Liver (tissue), 9 donors: ENCODE measurements around the gene IGSF8. TPM values are rescaled to one million over a fixed set of nuclear protein-coding genes. Genes with fewer than 3 reads are reported as not detected.

ENCODE experiments used
- DNase-seq: peaks from one replicate; pipeline ENCODE4 v3.0.0-alpha.2; 2017; ENCODE audit warnings: low spot score
- H3K27ac ChIP-seq, 2 donors: one replicate each; pipeline ENCODE4 v1.7.0; 2013; ENCODE audit warnings: inconsistent platforms in 2 of 2, low read length in 2 of 2, control low read depth in 1 of 2, low read depth in 1 of 2, mild to moderate bottlenecking in 1 of 2
- H3K27me3 ChIP-seq, 4 donors: one replicate each; pipeline versions ENCODE4 v1.6.1 to v1.7.0; 2013; ENCODE audit warnings: low read length in 3 of 4, inconsistent platforms in 1 of 4, mild to moderate bottlenecking in 1 of 4, moderate library complexity in 1 of 4; ENCODE audit not compliant: control insufficient read depth in 4 of 4, insufficient read depth in 4 of 4
- H3K36me3 ChIP-seq, 4 donors: one replicate each; pipeline versions ENCODE4 v1.6.1 to v1.7.0; 2013; ENCODE audit warnings: low read length in 3 of 4, mild to moderate bottlenecking in 3 of 4, low read depth in 1 of 4, moderate library complexity in 1 of 4; ENCODE audit not compliant: control insufficient read depth in 4 of 4, insufficient read depth in 3 of 4
- H3K4me1 ChIP-seq, 4 donors: one replicate each; pipeline versions ENCODE4 v1.6.1 to v1.7.0; 2013; ENCODE audit warnings: low read length in 3 of 4, mild to moderate bottlenecking in 3 of 4, moderate library complexity in 1 of 4; ENCODE audit not compliant: control insufficient read depth in 4 of 4, insufficient read depth in 4 of 4
- H3K4me3 ChIP-seq, 3 donors: one replicate each; pipeline versions ENCODE4 v1.6.1 to v1.7.0; 2013; ENCODE audit warnings: low read length in 3 of 3, control low read depth in 1 of 3, low read depth in 1 of 3, mild to moderate bottlenecking in 1 of 3
- H3K9ac ChIP-seq, 2 donors: one replicate each; pipeline ENCODE4 v1.7.0; 2013; ENCODE audit warnings: low read length in 2 of 2, mild to moderate bottlenecking in 2 of 2, moderate library complexity in 2 of 2, control low read depth in 1 of 2, low read depth in 1 of 2
- H3K9me3 ChIP-seq, 4 donors: one replicate each; pipeline versions ENCODE4 v1.6.1 to v1.7.0; 2013; ENCODE audit warnings: low read length in 3 of 4; ENCODE audit not compliant: control insufficient read depth in 4 of 4
- ATF3 ChIP-seq: IDR thresholded peaks from 2 replicates; pipeline ENCODE4 v1.6.1; 2016; ENCODE audit warnings: antibody characterized with exemption
- FOXA1 ChIP-seq: IDR thresholded peaks from 2 replicates; pipeline ENCODE4 v1.6.1; 2016; ENCODE audit warnings: antibody characterized with exemption
- FOXA2 ChIP-seq: IDR thresholded peaks from 2 replicates; pipeline ENCODE4 v1.6.1; 2016; ENCODE audit warnings: antibody characterized with exemption
- HNF4A ChIP-seq, 2 donors: conservative IDR thresholded peaks; 2 replicates each; pipeline ENCODE4 v1.6.1; 2016; ENCODE audit warnings: antibody characterized with exemption in 2 of 2, mild to moderate bottlenecking in 2 of 2
- JUND ChIP-seq, 2 donors: IDR thresholded peaks; 2 replicates each; pipeline ENCODE4 v1.6.1; 2016; ENCODE audit warnings: antibody characterized with exemption in 2 of 2
- NR2F2 ChIP-seq: IDR thresholded peaks from 2 replicates; pipeline ENCODE4 v1.6.1; 2016; ENCODE audit warnings: antibody characterized with exemption
- REST ChIP-seq: IDR thresholded peaks from 2 replicates; pipeline ENCODE4 v1.6.1; 2016; ENCODE audit warnings: antibody characterized with exemption, mild to moderate bottlenecking
- TAF1 ChIP-seq: conservative IDR thresholded peaks from 2 replicates; pipeline ENCODE4 v1.6.1; 2016; ENCODE audit warnings: antibody characterized with exemption, mild to moderate bottlenecking
- YY1 ChIP-seq: IDR thresholded peaks from 2 replicates; pipeline ENCODE4 v1.6.1; 2016; ENCODE audit warnings: antibody characterized with exemption, mild to moderate bottlenecking
- ZBTB33 ChIP-seq: IDR thresholded peaks from 2 replicates; pipeline ENCODE4 v1.6.1; 2016; ENCODE audit warnings: antibody characterized with exemption
- WGBS: extraction: QIAGEN DNeasy Blood & Tissue Kit; methylation state at CpG from one replicate; pipeline ENCODE4 v1.1.7; 2013; 5-methylcytosine and 5-hydroxymethylcytosine counted together
- polyA plus RNA-seq, 2 donors: library from polyadenylated mRNA; stranded (reverse) in 1 of 2; unstranded in 1 of 2; fragments of 200-250 nt in 1 of 2; fragments of >200 nt in 1 of 2; fragmentation: Nextera tagmentation in 1 of 2; extraction: Ambion mirVana in 1 of 2; gene quantifications; one replicate each; pipeline versions ENCODE4 v1.2.1 to v1.2.3, GENCODE V29; 2013 to 2015
- total RNA-seq, 2 donors: library from RNA; depleted of rRNA; stranded (reverse); fragments of >200 nt; gene quantifications; one replicate each; pipeline ENCODE4 v1.2.3, GENCODE V29; 2014
- TF ChIP-seq, protein P1 (sequence below): IDR thresholded peaks from 2 replicates; pipeline ENCODE4 v1.6.1; 2016; ENCODE audit warnings: antibody characterized with exemption
- donor health status: healthy.
- donor health status: healthy.
- donor health status: healthy.
- donor health status: healthy.
- donor health status: healthy.

Gene IGSF8
- total and polyA plus RNA-seq, 4 donors, result 9.8 to 24.3 (median 20.3) TPM

DNA sequence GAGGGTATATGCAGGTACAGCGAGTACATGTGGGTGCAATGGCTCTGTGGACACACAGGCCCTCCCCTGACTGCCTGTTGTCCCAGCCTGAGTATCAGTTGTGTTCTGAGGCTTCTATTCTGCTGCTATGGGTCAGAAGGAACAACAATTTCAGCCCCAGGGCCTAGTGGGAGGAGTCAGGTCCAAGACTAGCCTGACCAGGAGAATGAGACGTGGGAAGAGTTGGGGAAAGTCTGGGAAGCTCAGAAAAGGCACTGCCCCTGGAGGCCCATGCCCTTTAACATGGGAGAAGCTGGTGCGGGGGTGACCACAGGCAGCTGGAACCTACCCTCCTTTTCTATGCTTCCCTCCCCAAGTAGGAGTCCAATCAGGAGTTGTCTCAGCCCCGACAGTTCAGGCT, 7.7 kb downstream of the IGSF8 start:
- Histone ChIP-seq H3K9ac (no peak overlapping the region), H3K9me3 (no peaks in the 10 kb centered on the region), H3K4me3 (no peak overlapping the region), H3K27me3 (no peaks in the 10 kb centered on the region), H3K36me3 (peaks cover 0 to 27% (median 14%) of the 10 kb centered on the region in 4 donors), H3K4me1 (peaks cover 19 to 35% (median 30%) of the 10 kb centered on the region in 4 donors), H3K27ac (no peak overlapping the region)
- no peak for DNase-seq
- WGBS, result 97% methylated on average over 4 of the region's 4 CpGs
- TF ChIP-seq ATF3 (no peak), FOXA2 (no peak), FOXA1 (no peak), TAF1 (no peak), ZBTB33 (no peak), REST (no peak)

DNA sequence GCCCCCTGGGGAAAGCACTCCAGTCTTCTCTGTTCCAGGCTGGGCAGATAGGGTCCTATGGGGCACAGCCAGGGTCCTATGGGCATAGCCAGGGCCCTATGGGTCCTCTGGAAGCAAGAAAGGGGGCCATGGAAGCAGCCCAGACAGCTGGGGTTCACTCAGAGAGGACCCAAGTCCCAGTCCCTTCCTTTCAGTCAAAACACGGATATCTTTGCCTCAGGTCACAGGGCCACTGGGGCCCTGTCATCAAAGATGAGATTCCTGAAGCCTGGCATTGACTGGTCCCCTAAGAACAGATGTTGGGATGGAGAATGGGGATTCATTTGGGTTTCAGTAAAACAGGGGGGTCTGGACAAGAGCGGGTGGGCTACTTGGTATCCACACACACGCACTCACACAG, 8.5 kb downstream of the IGSF8 start:
- no peak overlapping the region for H3K27ac ChIP-seq
- no peaks in the 10 kb centered on the region for H3K27me3 ChIP-seq
- peaks cover 11 to 27% (median 21%) of the 10 kb centered on the region in 4 donors for H3K4me1 ChIP-seq
- no peak overlapping the region for H3K4me3 ChIP-seq
- no peaks in the 10 kb centered on the region for H3K9me3 ChIP-seq
- TF ChIP-seq FOXA2 (no peak), HNF4A (conservative IDR thresholded peaks at IDR 0.05) (no peak), NR2F2 (no peak), ZBTB33 (no peak), FOXA1 (no peak), TAF1 (no peak), ATF3 (no peak), YY1 (no peak), JUND (IDR thresholded peaks at IDR 0.05) (no peak)
- TF ChIP-seq, protein P1, sequence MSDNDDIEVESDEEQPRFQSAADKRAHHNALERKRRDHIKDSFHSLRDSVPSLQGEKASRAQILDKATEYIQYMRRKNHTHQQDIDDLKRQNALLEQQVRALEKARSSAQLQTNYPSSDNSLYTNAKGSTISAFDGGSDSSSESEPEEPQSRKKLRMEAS, result no peak
- 91% methylated on average over 3 of the region's 3 CpGs for WGBS
- H3K36me3 ChIP-seq, result peaks cover 0 to 27% (median 14%) of the 10 kb centered on the region in 4 donors
- H3K9ac ChIP-seq, result no peak overlapping the region
- DNase-seq, result no peak
